T-helper 1 cell treated with Interleukin-12 subunit alpha and Interleukin-12 subunit beta and Interleukin-4 antibody, amounts not matched to agents 30 μg/mL and 1 μg/mL, for 36 hours (primary cell): ENCODE results near the gene PRDM2.

Experiments used
- H3K27ac Mint-ChIP-seq: one replicate; pipeline ENCODE4 v1.8.0; 2021; ENCODE audit warnings: mild to moderate bottlenecking, mixed read lengths
- H3K27me3 Mint-ChIP-seq: one replicate; pipeline ENCODE4 v1.8.0; 2021; ENCODE audit warnings: low read depth, mixed read lengths
- H3K36me3 Mint-ChIP-seq: one replicate; pipeline ENCODE4 v1.8.0; 2021; ENCODE audit warnings: low read depth, mixed read lengths
- H3K4me1 Mint-ChIP-seq: one replicate; pipeline ENCODE4 v1.8.0; 2021; ENCODE audit warnings: low read depth, mixed read lengths
- H3K4me3 Mint-ChIP-seq: one replicate; pipeline ENCODE4 v1.8.0; 2021; ENCODE audit warnings: mild to moderate bottlenecking, moderate library complexity, mixed read lengths
- H3K9me3 Mint-ChIP-seq: one replicate; pipeline ENCODE4 v1.8.0; 2021; ENCODE audit warnings: mixed read lengths

Gene PRDM2

GRCh38 chr1:13760340-13760739 lies 60.4 kb downstream of the PRDM2 start:
- peaks cover 5% of the 10 kb centered on the region for H3K36me3 Mint-ChIP-seq
- H3K27ac Mint-ChIP-seq = no peak overlapping the region
- peaks cover 41% of the 10 kb centered on the region for H3K4me1 Mint-ChIP-seq
- H3K27me3 Mint-ChIP-seq = no peaks in the 10 kb centered on the region
- H3K9me3 Mint-ChIP-seq = no peaks in the 10 kb centered on the region
- no peak overlapping the region for H3K4me3 Mint-ChIP-seq

GRCh38 chr1:13760921-13761320 lies 60.9 kb downstream of the PRDM2 start:
- peaks cover 40% of the 10 kb centered on the region for H3K4me1 Mint-ChIP-seq
- no peaks in the 10 kb centered on the region for H3K9me3 Mint-ChIP-seq
- no peak overlapping the region for H3K4me3 Mint-ChIP-seq
- no peaks in the 10 kb centered on the region for H3K27me3 Mint-ChIP-seq
- H3K27ac Mint-ChIP-seq = no peak overlapping the region
- peaks cover 5% of the 10 kb centered on the region for H3K36me3 Mint-ChIP-seq

GRCh38 chr1:13761883-13762282 lies 61.9 kb downstream of the PRDM2 start:
- Mint-ChIP-seq H3K27me3 (no peaks in the 10 kb centered on the region), H3K9me3 (no peaks in the 10 kb centered on the region), H3K4me3 (no peak overlapping the region), H3K36me3 (peaks cover 10% of the 10 kb centered on the region), H3K27ac (no peak overlapping the region), H3K4me1 (peaks cover 36% of the 10 kb centered on the region)

GRCh38 chr1:13762642-13763041 lies 62.7 kb downstream of the PRDM2 start:
- peaks cover 8% of the 10 kb centered on the region for H3K36me3 Mint-ChIP-seq
- no peaks in the 10 kb centered on the region for H3K27me3 Mint-ChIP-seq
- H3K27ac Mint-ChIP-seq = no peak overlapping the region
- no peaks in the 10 kb centered on the region for H3K9me3 Mint-ChIP-seq
- H3K4me1 Mint-ChIP-seq = peaks cover 31% of the 10 kb centered on the region
- no peak overlapping the region for H3K4me3 Mint-ChIP-seq

GRCh38 chr1:13763222-13763621 lies 63.2 kb downstream of the PRDM2 start:
- no peak overlapping the region for H3K27ac Mint-ChIP-seq
- H3K27me3 Mint-ChIP-seq = no peaks in the 10 kb centered on the region
- H3K4me1 Mint-ChIP-seq = peaks cover 29% of the 10 kb centered on the region
- no peak overlapping the region for H3K4me3 Mint-ChIP-seq
- H3K9me3 Mint-ChIP-seq = no peaks in the 10 kb centered on the region
- H3K36me3 Mint-ChIP-seq = peaks cover 8% of the 10 kb centered on the region

- Mint-ChIP-seq H3K4me1 (peaks cover 30% of the 10 kb centered on the region), H3K9me3 (no peaks in the 10 kb centered on the region), H3K27ac (no peak overlapping the region), H3K4me3 (no peak overlapping the region), H3K36me3 (peaks cover 8% of the 10 kb centered on the region), H3K27me3 (no peaks in the 10 kb centered on the region)
These were observed 64.0 kb downstream of the PRDM2 start for GRCh38 chr1:13763991-13764390.

GRCh38 chr1:13764588-13765332 lies 64.8 kb downstream of the PRDM2 start:
- no peaks in the 10 kb centered on the region for H3K9me3 Mint-ChIP-seq
- no peak overlapping the region for H3K4me3 Mint-ChIP-seq
- H3K27ac Mint-ChIP-seq = no peak overlapping the region
- peaks cover 31% of the 10 kb centered on the region for H3K4me1 Mint-ChIP-seq
- no peaks in the 10 kb centered on the region for H3K27me3 Mint-ChIP-seq
- H3K36me3 Mint-ChIP-seq = peaks cover 10% of the 10 kb centered on the region

- Mint-ChIP-seq H3K36me3 (peaks cover 15% of the 10 kb centered on the region), H3K27me3 (no peaks in the 10 kb centered on the region), H3K4me3 (no peak overlapping the region), H3K4me1 (peaks cover 28% of the 10 kb centered on the region), H3K27ac (no peak overlapping the region), H3K9me3 (no peaks in the 10 kb centered on the region)
These were observed 66.9 kb downstream of the PRDM2 start for GRCh38 chr1:13766592-13767564.

- no peaks in the 10 kb centered on the region for H3K27me3 Mint-ChIP-seq
- H3K36me3 Mint-ChIP-seq = peaks cover 12% of the 10 kb centered on the region
- H3K9me3 Mint-ChIP-seq = no peaks in the 10 kb centered on the region
- H3K4me1 Mint-ChIP-seq = peaks cover 12% of the 10 kb centered on the region
- H3K4me3 Mint-ChIP-seq = no peak overlapping the region
- no peak overlapping the region for H3K27ac Mint-ChIP-seq
These were observed 69.2 kb downstream of the PRDM2 start for GRCh38 chr1:13769212-13769611.

- H3K36me3 Mint-ChIP-seq = peaks cover 12% of the 10 kb centered on the region
- H3K4me1 Mint-ChIP-seq = peaks cover 10% of the 10 kb centered on the region
- no peaks in the 10 kb centered on the region for H3K9me3 Mint-ChIP-seq
- no peak overlapping the region for H3K4me3 Mint-ChIP-seq
- H3K27me3 Mint-ChIP-seq = no peaks in the 10 kb centered on the region
- H3K27ac Mint-ChIP-seq = no peak overlapping the region
These were observed 69.8 kb downstream of the PRDM2 start for GRCh38 chr1:13769830-13770229.

GRCh38 chr1:13770743-13771142 lies 70.8 kb downstream of the PRDM2 start:
- no peaks in the 10 kb centered on the region for H3K27me3 Mint-ChIP-seq
- no peaks in the 10 kb centered on the region for H3K9me3 Mint-ChIP-seq
- peaks cover 7% of the 10 kb centered on the region for H3K4me1 Mint-ChIP-seq
- H3K36me3 Mint-ChIP-seq = peaks cover 12% of the 10 kb centered on the region
- no peak overlapping the region for H3K4me3 Mint-ChIP-seq
- no peak overlapping the region for H3K27ac Mint-ChIP-seq

GRCh38 chr1:13771745-13772144 lies 71.8 kb downstream of the PRDM2 start:
- Mint-ChIP-seq H3K27ac (no peak overlapping the region), H3K9me3 (no peaks in the 10 kb centered on the region), H3K36me3 (peaks cover 7% of the 10 kb centered on the region), H3K4me1 (peaks cover 3% of the 10 kb centered on the region), H3K4me3 (no peak overlapping the region), H3K27me3 (no peaks in the 10 kb centered on the region)

- no peaks in the 10 kb centered on the region for H3K27me3 Mint-ChIP-seq
- peaks cover 7% of the 10 kb centered on the region for H3K36me3 Mint-ChIP-seq
- peaks cover 3% of the 10 kb centered on the region for H3K4me1 Mint-ChIP-seq
- H3K4me3 Mint-ChIP-seq = no peak overlapping the region
- no peaks in the 10 kb centered on the region for H3K9me3 Mint-ChIP-seq
- H3K27ac Mint-ChIP-seq = no peak overlapping the region
These were observed 72.3 kb downstream of the PRDM2 start for GRCh38 chr1:13772271-13772670.

GRCh38 chr1:13774121-13774520 lies 74.1 kb downstream of the PRDM2 start:
- H3K27ac Mint-ChIP-seq = no peak overlapping the region
- peaks cover 19% of the 10 kb centered on the region for H3K36me3 Mint-ChIP-seq
- peaks cover 7% of the 10 kb centered on the region for H3K4me1 Mint-ChIP-seq

GRCh38 chr1:13775459-13775858 lies 75.5 kb downstream of the PRDM2 start:
- H3K27ac Mint-ChIP-seq = no peak overlapping the region
- H3K4me3 Mint-ChIP-seq = no peak overlapping the region
- H3K36me3 Mint-ChIP-seq = peaks cover 21% of the 10 kb centered on the region
- H3K27me3 Mint-ChIP-seq = no peaks in the 10 kb centered on the region
- H3K4me1 Mint-ChIP-seq = peaks cover 7% of the 10 kb centered on the region
- no peaks in the 10 kb centered on the region for H3K9me3 Mint-ChIP-seq

More at GRCh38 chr1:13774121-13774520, 74.1 kb downstream of the PRDM2 start:
- no peaks in the 10 kb centered on the region for H3K9me3 Mint-ChIP-seq
- H3K27me3 Mint-ChIP-seq = no peaks in the 10 kb centered on the region
- no peak overlapping the region for H3K4me3 Mint-ChIP-seq
